DOHH2 (cell line): ENCODE results near the gene ACTG1.

ENCODE experiments used
- H3F3A ChIP-seq: fragments of 200-600 bp; sonication (generic), shearing (Covaris generic); 2 replicates; pipeline ENCODE4 v1.6.0; 2016; ENCODE audit warnings: antibody characterized with exemption, mild to moderate bottlenecking; ENCODE audit not compliant: control insufficient read depth, insufficient read depth
- H3K27ac ChIP-seq: fragments of 200-600 bp; sonication (generic); 2 replicates; pipeline ENCODE4 v1.5.1; 2014; ENCODE audit warnings: low read depth, mild to moderate bottlenecking, low read length, moderate library complexity
- H3K27me3 ChIP-seq: fragments of 200-600 bp; sonication (generic); 2 replicates; pipeline ENCODE4 v1.6.1; 2014; ENCODE audit warnings: mild to moderate bottlenecking, low read length, mixed read lengths; ENCODE audit not compliant: control insufficient read depth
- H3K36me3 ChIP-seq: fragments of 200-600 bp; sonication (generic); 2 replicates; pipeline ENCODE4 v1.6.1; 2014; ENCODE audit warnings: mild to moderate bottlenecking, low read length, moderate library complexity, mixed read lengths; ENCODE audit not compliant: control insufficient read depth
- H3K4me1 ChIP-seq: fragments of 200-600 bp; sonication (generic); 2 replicates; pipeline ENCODE4 v1.6.1; 2014; ENCODE audit warnings: mild to moderate bottlenecking, low read length, mixed read lengths; ENCODE audit not compliant: control insufficient read depth
- H3K4me2 ChIP-seq: fragments of 200-600 bp; sonication (generic); 2 replicates; pipeline ENCODE4 v1.6.0; 2014; ENCODE audit warnings: mild to moderate bottlenecking, low read length, moderate library complexity
- H3K4me3 ChIP-seq: fragments of 200-600 bp; sonication (generic); 2 replicates; pipeline ENCODE4 v1.5.1; 2014; ENCODE audit warnings: mild to moderate bottlenecking, low read length, mixed read lengths
- H3K79me2 ChIP-seq: fragments of 200-600 bp; sonication (generic); 2 replicates; pipeline ENCODE4 v1.6.1; 2014; ENCODE audit warnings: mild to moderate bottlenecking, low read length, mixed read lengths; ENCODE audit not compliant: control insufficient read depth
- H3K9me2 ChIP-seq: fragments of 200-600 bp; sonication (generic); replicated peaks from 2 replicates; pipeline ENCODE4 v1.6.1; 2014; ENCODE audit warnings: mild to moderate bottlenecking, low read length, mixed read lengths; ENCODE audit not compliant: control insufficient read depth
- H3K9me3 ChIP-seq: fragments of 200-600 bp; sonication (generic); 2 replicates; pipeline ENCODE4 v1.6.1; 2014; ENCODE audit warnings: antibody characterized with exemption, low read length, mixed read lengths; ENCODE audit not compliant: control insufficient read depth, insufficient read depth
- H4K20me1 ChIP-seq: fragments of 200-600 bp; sonication (generic); 2 replicates; pipeline ENCODE4 v1.6.0; 2014; ENCODE audit warnings: low read depth, mild to moderate bottlenecking, antibody characterized with exemption, low read length, moderate library complexity; ENCODE audit not compliant: control insufficient read depth, insufficient read depth
- EZH2phosphoT487 ChIP-seq: fragments of 200-600 bp; sonication (generic); IDR thresholded peaks from 2 replicates; pipeline ENCODE4 v1.6.1; 2017; ENCODE audit warnings: borderline replicate concordance, mild to moderate bottlenecking, antibody characterized with exemption, low read length, moderate library complexity, mixed read lengths
- TF ChIP-seq, protein P1 (sequence below): fragments of 200-600 bp; sonication (generic); IDR thresholded peaks from one replicate; pipeline ENCODE4 v1.5.1; 2014; ENCODE audit warnings: antibody characterized with exemption, mild to moderate bottlenecking, low read depth, low read length; ENCODE audit not compliant: poor library complexity, severe bottlenecking

The ACTG1 gene

DNA sequence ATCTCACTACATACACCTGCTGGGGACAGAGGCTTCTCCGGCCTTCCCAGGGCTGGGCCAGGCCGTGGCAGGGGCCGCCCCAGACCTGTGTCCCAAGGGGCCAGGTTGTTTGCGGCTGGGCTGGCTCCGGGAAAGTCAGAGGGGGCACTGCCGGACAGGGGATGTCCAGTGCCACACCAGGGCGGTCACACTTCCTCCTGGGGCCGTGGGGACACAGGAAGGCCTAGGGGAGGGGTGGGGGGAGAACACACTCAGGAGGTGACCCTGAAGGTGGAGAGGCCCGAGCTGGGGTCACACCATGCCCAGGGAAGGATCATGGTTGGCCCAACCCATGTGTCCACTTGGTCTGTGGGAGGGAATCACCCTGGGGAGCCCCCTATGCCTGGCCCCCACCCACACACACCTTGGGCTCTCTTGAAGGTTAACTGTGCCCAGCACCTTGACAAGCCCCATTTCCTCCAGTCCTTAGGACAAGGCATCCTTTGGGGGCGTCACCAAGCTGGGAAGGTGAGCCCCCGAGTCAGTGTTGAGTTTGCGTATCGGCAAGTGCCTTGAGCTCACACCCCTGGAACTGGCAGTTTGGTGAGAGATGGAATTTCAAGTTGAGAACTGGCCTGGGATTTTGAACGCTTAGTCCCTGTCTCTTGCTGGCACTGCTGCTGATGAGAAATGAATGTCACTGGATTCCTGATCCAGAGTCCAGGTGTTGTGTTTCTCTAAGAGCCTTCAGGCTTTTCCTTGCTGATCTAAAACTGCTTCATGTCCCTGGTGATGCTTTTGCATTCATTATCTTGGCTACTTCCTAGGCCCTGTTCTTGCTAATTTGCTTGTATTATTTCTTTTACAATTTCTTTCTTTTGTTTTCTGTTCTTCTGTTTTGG is 7.7 kb upstream of the ACTG1 start:
- Histone ChIP-seq H3K27me3 (peaks cover 5% of the 10 kb centered on the region; the same call in 1 of the 2 replicates), H3K4me1 (peaks cover 51% of the 10 kb centered on the region), H3F3A (peaks cover 33% of the 10 kb centered on the region), H3K9me2 (no peaks in the 10 kb centered on the region), H3K36me3 (peaks cover 9% of the 10 kb centered on the region; the same call in 1 of the 2 replicates), H3K4me3 (peak overlapping the region; percentile 88), H3K27ac (no peak overlapping the region), H3K9me3 (no peaks in the 10 kb centered on the region), H4K20me1 (no peaks in the 10 kb centered on the region), H3K4me2 (peak overlapping the region; percentile 84), H3K79me2 (peaks cover 24% of the 10 kb centered on the region)
- no peak for TF ChIP-seq EZH2phosphoT487

DNA sequence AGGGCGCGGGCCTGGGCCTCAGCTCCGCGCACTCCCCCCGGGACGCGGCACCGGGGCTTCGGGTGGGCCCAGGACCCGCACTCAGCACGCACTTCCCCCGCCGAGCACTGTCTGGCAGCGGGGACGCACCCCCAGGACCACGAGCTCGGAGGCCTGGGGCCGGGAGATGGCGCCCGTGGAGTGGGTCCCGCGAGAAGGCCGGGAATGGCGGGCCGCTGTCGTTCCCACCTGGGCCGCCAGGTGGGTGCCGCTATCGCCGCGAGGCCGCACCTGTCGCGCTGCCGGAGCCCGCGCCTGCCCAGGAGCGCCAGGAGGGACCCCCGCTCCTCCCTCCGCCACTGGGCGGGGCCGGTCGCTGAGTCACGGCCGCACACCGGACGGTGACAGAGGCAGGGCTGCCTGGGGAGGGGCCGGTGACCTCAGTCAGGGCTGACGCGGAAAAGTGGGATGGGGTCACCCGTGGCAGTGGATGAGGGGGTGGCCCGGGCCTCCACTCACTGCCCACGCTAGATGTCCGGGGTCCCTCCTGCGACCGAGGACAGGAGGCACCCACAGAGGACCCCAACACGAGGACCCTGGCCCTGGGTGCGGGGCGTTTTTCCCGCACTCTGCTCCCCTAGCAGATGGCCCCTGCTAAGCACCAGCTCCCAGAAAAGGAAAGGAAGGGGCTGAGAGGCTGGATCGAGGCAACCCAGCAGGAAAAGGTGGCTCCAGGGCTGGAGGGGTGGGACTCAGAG is 6.9 kb upstream of the ACTG1 start:
- H3K4me2 ChIP-seq = peak overlapping the region; percentile 84

GRCh38 chr17:81518785-81519283 is 6.2 kb upstream of the ACTG1 start:
- H3K9me3 ChIP-seq = no peaks in the 10 kb centered on the region
- H3K27me3 ChIP-seq = no peaks in the 10 kb centered on the region
- peaks cover 27% of the 10 kb centered on the region for H3K79me2 ChIP-seq
- peak overlapping the region; percentile 84 for H3K4me2 ChIP-seq
- H3F3A ChIP-seq = peaks cover 42% of the 10 kb centered on the region
- H3K9me2 ChIP-seq = no peaks in the 10 kb centered on the region
- TF ChIP-seq, protein P1, sequence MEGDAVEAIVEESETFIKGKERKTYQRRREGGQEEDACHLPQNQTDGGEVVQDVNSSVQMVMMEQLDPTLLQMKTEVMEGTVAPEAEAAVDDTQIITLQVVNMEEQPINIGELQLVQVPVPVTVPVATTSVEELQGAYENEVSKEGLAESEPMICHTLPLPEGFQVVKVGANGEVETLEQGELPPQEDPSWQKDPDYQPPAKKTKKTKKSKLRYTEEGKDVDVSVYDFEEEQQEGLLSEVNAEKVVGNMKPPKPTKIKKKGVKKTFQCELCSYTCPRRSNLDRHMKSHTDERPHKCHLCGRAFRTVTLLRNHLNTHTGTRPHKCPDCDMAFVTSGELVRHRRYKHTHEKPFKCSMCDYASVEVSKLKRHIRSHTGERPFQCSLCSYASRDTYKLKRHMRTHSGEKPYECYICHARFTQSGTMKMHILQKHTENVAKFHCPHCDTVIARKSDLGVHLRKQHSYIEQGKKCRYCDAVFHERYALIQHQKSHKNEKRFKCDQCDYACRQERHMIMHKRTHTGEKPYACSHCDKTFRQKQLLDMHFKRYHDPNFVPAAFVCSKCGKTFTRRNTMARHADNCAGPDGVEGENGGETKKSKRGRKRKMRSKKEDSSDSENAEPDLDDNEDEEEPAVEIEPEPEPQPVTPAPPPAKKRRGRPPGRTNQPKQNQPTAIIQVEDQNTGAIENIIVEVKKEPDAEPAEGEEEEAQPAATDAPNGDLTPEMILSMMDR = no peak
- no peak for TF ChIP-seq EZH2phosphoT487
- no peaks in the 10 kb centered on the region for H4K20me1 ChIP-seq
- peak overlapping the region; percentile 88 for H3K4me3 ChIP-seq
- H3K36me3 ChIP-seq = peaks cover 9% of the 10 kb centered on the region; the same call in 1 of the 2 replicates
- peaks cover 56% of the 10 kb centered on the region for H3K4me1 ChIP-seq
- H3K27ac ChIP-seq = peak overlapping the region; percentile 93

More for the DNA sequence above, 6.9 kb upstream of the ACTG1 start:
- Histone ChIP-seq H3K4me1 (peaks cover 51% of the 10 kb centered on the region), H3K9me3 (no peaks in the 10 kb centered on the region), H3F3A (peaks cover 36% of the 10 kb centered on the region), H3K36me3 (peaks cover 9% of the 10 kb centered on the region; the same call in 1 of the 2 replicates), H3K27me3 (peaks cover 3% of the 10 kb centered on the region; the same call in 1 of the 2 replicates), H3K79me2 (peaks cover 27% of the 10 kb centered on the region), H4K20me1 (no peaks in the 10 kb centered on the region), H3K9me2 (no peaks in the 10 kb centered on the region), H3K27ac (peak overlapping the region; percentile 93), H3K4me3 (peak overlapping the region; percentile 88)
- no peak for TF ChIP-seq EZH2phosphoT487
- TF ChIP-seq, protein P1 = peak; percentile 58
